NCI-H1048 (cell line): ENCODE data around the gene CDH4.

Experiments
- DNase-seq: peaks from one replicate; lab custom pipeline; 2025; lab: John Stamatoyannopoulos, UW

The CDH4 gene

GRCh38 chr20:61582196-61582923 is 330.3 kb downstream of the CDH4 start:
- DNase-seq = no peak

GRCh38 chr20:61583356-61583755 is 331.3 kb downstream of the CDH4 start:
- DNase-seq = no peak

GRCh38 chr20:61584851-61585250 is 332.8 kb downstream of the CDH4 start:
- DNase-seq = no peak

- DNase-seq = no peak
These were observed 333.7 kb downstream of the CDH4 start for GRCh38 chr20:61585764-61586163.

GRCh38 chr20:61587036-61587435 is 335.0 kb downstream of the CDH4 start:
- DNase-seq = no peak

- DNase-seq = no peak
These were observed 335.7 kb downstream of the CDH4 start for GRCh38 chr20:61587681-61588289.

GRCh38 chr20:61588411-61589385 is 336.6 kb downstream of the CDH4 start:
- no peak for DNase-seq

- no peak for DNase-seq
These were observed 338.2 kb downstream of the CDH4 start for GRCh38 chr20:61590236-61590635.

GRCh38 chr20:61593516-61593915 is 341.5 kb downstream of the CDH4 start:
- no peak for DNase-seq

- no peak for DNase-seq
These were observed 342.1 kb downstream of the CDH4 start for GRCh38 chr20:61594198-61594597.

- no peak for DNase-seq
These were observed 343.2 kb downstream of the CDH4 start for GRCh38 chr20:61595216-61595615.

GRCh38 chr20:61596687-61597330 is 344.7 kb downstream of the CDH4 start:
- DNase-seq = no peak

GRCh38 chr20:61597996-61598395 is 345.9 kb downstream of the CDH4 start:
- no peak for DNase-seq

GRCh38 chr20:61598586-61598985 is 346.5 kb downstream of the CDH4 start:
- DNase-seq = no peak

- no peak for DNase-seq
These were observed 347.0 kb downstream of the CDH4 start for GRCh38 chr20:61599061-61599531.

- DNase-seq = no peak
These were observed 347.5 kb downstream of the CDH4 start for GRCh38 chr20:61599541-61599992.

- DNase-seq = no peak
These were observed 348.0 kb downstream of the CDH4 start for GRCh38 chr20:61600016-61600415.

- DNase-seq = no peak
These were observed 349.3 kb downstream of the CDH4 start for GRCh38 chr20:61601361-61601760.

GRCh38 chr20:61601853-61602252 is 349.8 kb downstream of the CDH4 start:
- no peak for DNase-seq

GRCh38 chr20:61603715-61604114 is 351.7 kb downstream of the CDH4 start:
- DNase-seq = no peak

- no peak for DNase-seq
These were observed 352.5 kb downstream of the CDH4 start for GRCh38 chr20:61604549-61604948.

GRCh38 chr20:61605283-61605682 is 353.2 kb downstream of the CDH4 start:
- no peak for DNase-seq
